Calu3 (cell line): ENCODE measurements around the gene NFE2L1. TPM values are rescaled to one million over a fixed set of nuclear protein-coding genes. Genes with fewer than 3 reads are reported as not detected.

Experiments used
- BruUV-seq: library from RNA; stranded (reverse); fragments of 400-500 nt; replicated peaks from 2 replicates; lab custom pipeline; 2021; lab: Mats Ljungman, UMichigan
- CTCF ChIA-PET: fragments of 300-600 bp; sonication (Branson Sonifier 250); formaldehyde crosslinking; loops from one replicate; lab custom pipeline; 2022; ENCODE audit warnings: antibody characterized with exemption; lab: Charles Lee
- DNase-seq: peaks from one replicate; pipeline ENCODE4 v3.0.0; 2022
- H3K27ac Mint-ChIP-seq: one replicate; pipeline ENCODE4 v1.8.0; 2022; ENCODE audit warnings: mixed read lengths; ENCODE audit not compliant: unreplicated experiment
- H3K27me3 Mint-ChIP-seq: one replicate; pipeline ENCODE4 v1.8.0; 2022; ENCODE audit warnings: mixed read lengths; ENCODE audit not compliant: unreplicated experiment
- H3K36me3 Mint-ChIP-seq: one replicate; pipeline ENCODE4 v1.8.0; 2022; ENCODE audit warnings: mild to moderate bottlenecking, moderate library complexity, mixed read lengths; ENCODE audit not compliant: insufficient read depth, unreplicated experiment
- H3K4me1 Mint-ChIP-seq: one replicate; pipeline ENCODE4 v1.8.0; 2022; ENCODE audit warnings: mild to moderate bottlenecking, low read depth, mixed read lengths; ENCODE audit not compliant: unreplicated experiment
- H3K4me3 Mint-ChIP-seq: one replicate; pipeline ENCODE4 v1.8.0; 2022; ENCODE audit warnings: mild to moderate bottlenecking, low read depth, moderate library complexity, mixed read lengths; ENCODE audit not compliant: unreplicated experiment
- H3K9me3 Mint-ChIP-seq: one replicate; pipeline ENCODE4 v1.8.0; 2022; ENCODE audit warnings: low read depth, mixed read lengths; ENCODE audit not compliant: unreplicated experiment
- intact Hi-C: fragments of 100-400 bp; cut with micrococcal nuclease; formaldehyde crosslinking; loops from one replicate; pipeline ENCODE4 v1.10.0; 2022; ENCODE audit not compliant: unreplicated experiment
- total RNA-seq: library from RNA; stranded (reverse); gene quantifications from 2 replicates; pipeline ENCODE4 v1.2.3, GENCODE V29; 2022
- TF ChIP-seq, protein P1 (sequence below): fragments of 200-600 bp; IDR thresholded peaks from one replicate; pipeline ENCODE4 v1.8.0; 2022; ENCODE audit warnings: antibody characterized with exemption; ENCODE audit not compliant: unreplicated experiment

The NFE2L1 gene
- total RNA-seq, 1 experiment from 2014 or later = 247 TPM

DNA sequence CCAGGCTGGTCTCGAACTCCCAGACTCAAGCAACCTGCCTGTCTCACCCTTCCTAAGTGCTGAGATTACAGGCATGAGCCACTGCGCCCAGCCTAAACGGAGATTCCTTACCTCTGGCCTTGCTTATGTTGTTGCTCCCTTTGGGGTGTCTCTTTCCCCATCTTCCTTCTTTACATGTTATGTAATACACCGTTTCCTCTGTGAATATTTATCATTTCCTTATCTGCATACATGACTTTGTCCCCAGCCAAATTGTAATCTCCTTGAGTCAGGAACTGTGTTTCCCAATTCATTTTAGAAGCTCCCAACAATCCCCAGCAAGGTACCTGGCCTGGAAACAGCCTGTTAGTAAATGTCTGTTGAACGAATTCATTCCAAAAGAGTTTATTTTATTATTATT is 26.2 kb upstream of the NFE2L1 start:
- peaks cover 37% of the 10 kb centered on the region for H3K36me3 Mint-ChIP-seq
- DNase-seq = no peak
- H3K4me3 Mint-ChIP-seq = no peak overlapping the region
- no peaks in the 10 kb centered on the region for H3K27me3 Mint-ChIP-seq
- no peak overlapping the region for H3K27ac Mint-ChIP-seq
- no TSS peak for BruUV-seq
- peaks cover 40% of the 10 kb centered on the region for H3K4me1 Mint-ChIP-seq
- intact Hi-C loops = loop anchor here (10.0 kb wide), 1 partner anchor 313 kb away; no protein-coding TSS in a partner anchor
- TF ChIP-seq, protein P1, sequence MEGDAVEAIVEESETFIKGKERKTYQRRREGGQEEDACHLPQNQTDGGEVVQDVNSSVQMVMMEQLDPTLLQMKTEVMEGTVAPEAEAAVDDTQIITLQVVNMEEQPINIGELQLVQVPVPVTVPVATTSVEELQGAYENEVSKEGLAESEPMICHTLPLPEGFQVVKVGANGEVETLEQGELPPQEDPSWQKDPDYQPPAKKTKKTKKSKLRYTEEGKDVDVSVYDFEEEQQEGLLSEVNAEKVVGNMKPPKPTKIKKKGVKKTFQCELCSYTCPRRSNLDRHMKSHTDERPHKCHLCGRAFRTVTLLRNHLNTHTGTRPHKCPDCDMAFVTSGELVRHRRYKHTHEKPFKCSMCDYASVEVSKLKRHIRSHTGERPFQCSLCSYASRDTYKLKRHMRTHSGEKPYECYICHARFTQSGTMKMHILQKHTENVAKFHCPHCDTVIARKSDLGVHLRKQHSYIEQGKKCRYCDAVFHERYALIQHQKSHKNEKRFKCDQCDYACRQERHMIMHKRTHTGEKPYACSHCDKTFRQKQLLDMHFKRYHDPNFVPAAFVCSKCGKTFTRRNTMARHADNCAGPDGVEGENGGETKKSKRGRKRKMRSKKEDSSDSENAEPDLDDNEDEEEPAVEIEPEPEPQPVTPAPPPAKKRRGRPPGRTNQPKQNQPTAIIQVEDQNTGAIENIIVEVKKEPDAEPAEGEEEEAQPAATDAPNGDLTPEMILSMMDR = no peak
- CTCF ChIA-PET = interaction anchor here (0.6 kb wide), 1 partner anchor 58 kb away, joined by 4 read pairs; no protein-coding TSS in a partner anchor
- H3K9me3 Mint-ChIP-seq = no peaks in the 10 kb centered on the region

DNA sequence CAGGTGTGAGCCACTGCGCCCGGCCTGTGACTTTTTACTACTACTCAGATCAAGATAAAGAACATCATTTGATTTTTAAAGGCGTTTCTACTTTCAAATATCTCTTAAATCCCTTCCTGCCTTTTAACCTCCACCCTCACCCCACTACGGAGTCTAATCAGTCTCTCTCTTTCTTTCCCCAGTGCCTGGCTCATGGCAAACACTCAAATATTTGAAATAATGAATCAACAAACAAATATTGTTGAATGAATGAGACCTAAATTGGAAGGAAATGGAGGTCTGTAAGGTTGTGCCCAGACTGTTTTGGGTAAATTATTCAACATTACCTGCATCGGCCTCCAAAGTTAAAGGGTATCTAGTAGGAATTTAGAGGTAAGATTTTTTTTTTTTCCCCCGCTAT is 25.3 kb upstream of the NFE2L1 start:
- Mint-ChIP-seq H3K4me1 (peaks cover 49% of the 10 kb centered on the region), H3K36me3 (peaks cover 37% of the 10 kb centered on the region), H3K27ac (peak overlapping the region; percentile 90), H3K4me3 (peak overlapping the region; percentile 76), H3K9me3 (no peaks in the 10 kb centered on the region), H3K27me3 (no peaks in the 10 kb centered on the region)
- DNase-seq = no peak
- CTCF ChIA-PET = interaction anchor here (0.7 kb wide), 1 partner anchor 129 kb away, joined by 5 read pairs; no protein-coding TSS in a partner anchor
- BruUV-seq = no TSS peak
- TF ChIP-seq, protein P1 = no peak
- intact Hi-C loops = loop anchor here (10.0 kb wide), 1 partner anchor 312 kb away; no protein-coding TSS in a partner anchor

DNA sequence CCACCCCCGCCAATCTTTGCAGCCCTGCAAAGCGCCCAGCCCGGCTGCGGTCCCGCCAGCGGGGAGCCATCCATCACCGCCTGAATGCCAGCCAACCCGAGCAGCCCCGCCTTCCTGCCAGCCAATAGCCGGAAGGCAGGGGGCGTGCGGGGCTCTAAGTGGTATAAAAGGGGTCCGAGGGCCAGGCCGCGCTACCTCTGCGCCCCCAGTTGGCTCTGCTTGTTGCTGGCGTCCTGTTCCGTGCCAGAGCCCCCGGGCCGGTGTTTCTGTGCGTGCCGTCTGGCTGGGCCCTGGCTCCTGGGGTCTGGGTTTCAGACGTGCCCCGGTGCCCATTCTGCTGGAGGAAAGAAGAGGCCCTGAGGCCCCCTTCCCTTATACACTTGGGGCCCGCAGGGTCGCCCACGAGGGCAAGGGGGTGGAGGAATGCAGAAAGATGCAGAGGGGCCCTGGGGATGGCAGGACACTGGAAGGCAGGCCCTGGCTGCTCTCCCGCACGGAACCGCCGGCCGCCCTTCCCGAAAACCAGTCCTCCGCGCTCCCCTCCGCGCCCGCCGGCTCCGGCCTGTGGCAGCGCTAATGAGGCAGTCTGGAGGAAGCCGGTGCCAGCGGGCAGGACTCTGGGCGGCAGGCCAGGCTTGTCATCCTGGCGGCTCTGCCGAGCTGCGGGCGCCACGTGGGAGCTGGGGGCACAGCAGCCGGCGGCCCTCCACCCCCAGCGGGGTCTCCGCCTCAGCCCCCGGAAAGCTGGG is 24.6 kb upstream of the NFE2L1 start:
- peak overlapping the region; percentile 76 for H3K4me3 Mint-ChIP-seq
- H3K4me1 Mint-ChIP-seq = peaks cover 49% of the 10 kb centered on the region
- CTCF ChIA-PET = no interaction called here
- peak overlapping the region; percentile 90 for H3K27ac Mint-ChIP-seq
- peak; percentile 95 for DNase-seq
- BruUV-seq = no TSS peak
- intact Hi-C loops = loop anchor here (2.0 to 10.0 kb wide), 2 partner anchors 311 to 595 kb away; no protein-coding TSS in a partner anchor
- TF ChIP-seq, protein P1 = peak; percentile 70
- H3K27me3 Mint-ChIP-seq = peaks cover 1% of the 10 kb centered on the region
- H3K36me3 Mint-ChIP-seq = peaks cover 37% of the 10 kb centered on the region
- no peaks in the 10 kb centered on the region for H3K9me3 Mint-ChIP-seq

DNA sequence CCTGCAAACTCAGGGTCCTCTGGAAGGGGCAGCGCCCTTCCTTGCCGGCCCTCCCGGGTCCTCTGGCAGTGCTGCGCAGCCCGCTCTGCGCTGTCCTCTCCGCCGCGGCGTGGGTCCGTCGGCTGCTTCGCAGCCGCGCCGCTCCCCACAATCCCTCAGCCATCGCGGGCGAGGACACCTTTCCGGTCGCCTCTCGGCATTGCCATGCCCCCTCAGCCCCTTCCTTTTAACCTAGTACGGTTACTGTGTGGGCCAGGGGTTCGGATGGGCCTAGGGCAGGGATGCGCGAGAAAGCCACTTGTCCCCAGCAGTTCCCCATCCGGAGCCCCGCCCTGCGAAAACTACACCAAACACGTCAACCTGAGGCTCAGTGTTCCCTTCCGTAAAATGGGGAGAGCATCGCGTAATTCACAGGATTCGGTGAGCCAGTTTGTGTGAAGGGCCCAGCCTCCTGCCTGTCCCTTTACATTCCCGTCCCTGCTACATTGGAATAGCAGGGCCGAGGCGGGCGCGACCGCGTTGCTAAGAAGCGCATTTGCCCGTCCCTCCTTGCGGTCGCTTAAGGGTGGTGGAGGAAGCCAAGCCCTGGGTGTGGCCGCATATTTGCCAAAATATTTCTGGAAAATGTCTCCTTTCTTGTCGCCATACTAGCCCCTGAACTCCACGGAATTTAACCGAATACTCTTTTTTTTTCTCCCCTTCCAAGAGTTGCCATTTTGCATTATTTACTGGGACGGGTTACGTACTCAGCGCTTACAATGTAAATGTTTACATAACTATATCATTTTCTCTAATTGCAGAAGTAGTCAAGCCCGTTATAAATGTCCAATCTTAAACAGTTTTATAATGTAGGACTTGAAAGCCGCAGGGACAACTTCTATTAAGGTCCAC is 23.8 kb upstream of the NFE2L1 start:
- peak; percentile 82 for DNase-seq
- no peaks in the 10 kb centered on the region for H3K9me3 Mint-ChIP-seq
- intact Hi-C loops = loop anchor here (2.0 to 10.0 kb wide), 2 partner anchors 310 to 594 kb away; no protein-coding TSS in a partner anchor
- H3K4me3 Mint-ChIP-seq = peak overlapping the region; percentile 76
- H3K4me1 Mint-ChIP-seq = peaks cover 49% of the 10 kb centered on the region
- TF ChIP-seq, protein P1 = no peak
- H3K36me3 Mint-ChIP-seq = peaks cover 37% of the 10 kb centered on the region
- BruUV-seq = no TSS peak
- peaks cover 10% of the 10 kb centered on the region for H3K27me3 Mint-ChIP-seq
- CTCF ChIA-PET = interaction anchor here (0.6 to 2.8 kb wide), 20 partner anchors 13 to 594 kb away, joined by 3 to 25 read pairs (median 4); partner anchors contain the start of genes NFE2L1, PRR15L, SCRN2 and SNX11
- H3K27ac Mint-ChIP-seq = peak overlapping the region; percentile 90
